Measurements from ENCODE around the gene NPTX1.

The NPTX1 gene

GRCh38 chr17:80427366-80428282 is 48.8 kb downstream of the NPTX1 start:
- DNase-seq (ENCODE audit: low spot score): no peak
- no peak for TF ChIP-seq CTCF (IDR thresholded peaks at IDR 0.05; ENCODE audit: extremely low read depth, missing control alignments)

- peak; percentile 94 for TF ChIP-seq CTCF (IDR thresholded peaks at IDR 0.05; ENCODE audit: extremely low read depth, missing control alignments)
- peak; percentile 95 for DNase-seq (ENCODE audit: low spot score)
These were observed 49.6 kb downstream of the NPTX1 start for GRCh38 chr17:80426671-80427326.

- no peak for TF ChIP-seq CTCF (IDR thresholded peaks at IDR 0.05; ENCODE audit: extremely low read depth, missing control alignments)
- DNase-seq (ENCODE audit: low spot score): no peak
These were observed 50.5 kb downstream of the NPTX1 start for GRCh38 chr17:80425835-80426426.

DNA sequence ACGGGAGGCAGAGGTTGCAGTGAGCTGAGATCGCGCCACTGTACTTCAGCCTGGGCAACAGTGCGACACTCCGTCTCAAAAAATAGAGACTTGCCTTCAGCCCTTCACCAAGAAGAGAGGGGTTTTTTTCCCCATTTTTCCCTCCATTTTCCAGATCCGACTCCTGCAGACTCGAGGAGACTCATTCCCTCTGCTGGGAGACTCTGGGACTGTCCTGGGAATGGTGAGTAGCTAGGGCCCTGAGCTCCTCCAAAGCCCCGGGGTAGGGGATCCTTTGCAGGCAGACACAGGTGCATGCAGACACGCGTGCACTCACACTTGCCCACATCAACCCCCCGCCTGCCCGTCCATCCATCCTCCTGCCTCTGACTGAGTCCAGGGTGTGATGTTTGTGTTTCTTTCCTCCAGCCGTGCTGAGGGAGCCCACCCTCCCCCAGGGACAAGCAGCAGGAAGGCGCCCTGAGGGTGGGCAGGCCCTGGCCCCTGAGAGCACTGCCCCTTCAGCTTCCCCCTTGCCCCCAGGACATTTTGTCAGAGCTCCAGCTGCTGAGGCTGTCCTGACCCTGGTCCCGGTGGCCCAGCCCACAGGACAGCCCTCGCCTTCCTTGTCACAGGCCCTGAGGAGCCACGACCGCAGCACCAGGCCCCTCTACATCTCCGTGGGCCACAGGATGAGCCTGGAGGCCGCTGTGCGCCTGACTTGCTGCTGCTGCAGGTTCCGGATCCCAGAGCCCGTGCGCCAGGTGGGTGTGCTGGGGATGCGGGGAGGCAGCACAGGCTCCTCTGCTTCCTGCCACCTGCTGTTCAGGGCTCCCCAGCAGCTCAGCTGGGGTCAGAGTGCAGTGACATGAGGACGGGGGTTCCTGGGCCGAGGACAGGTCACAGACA is 51.3 kb downstream of the NPTX1 start:
- DNase-seq (ENCODE audit: low spot score): no peak
- TF ChIP-seq CTCF (IDR thresholded peaks at IDR 0.05; ENCODE audit: extremely low read depth, missing control alignments): no peak

DNA sequence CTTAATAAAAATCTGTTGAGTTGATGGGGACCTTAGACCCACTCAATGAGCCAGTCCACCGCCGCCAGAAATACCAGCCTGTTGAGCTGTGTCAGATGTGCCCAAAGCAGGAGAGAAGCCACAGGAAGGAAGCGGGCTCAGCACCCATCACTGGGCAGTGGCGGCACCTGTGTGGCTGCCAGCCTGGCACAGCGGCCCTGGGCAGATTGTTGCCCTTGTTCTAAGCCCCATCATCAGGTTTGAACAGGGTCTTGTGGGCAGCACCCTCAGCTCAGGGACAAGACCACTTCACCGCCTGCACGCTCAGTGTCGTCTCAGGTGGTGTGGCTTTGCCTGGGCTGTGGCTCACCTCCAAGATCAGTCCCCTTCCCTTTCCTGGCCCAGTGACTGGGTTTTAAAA is 52.1 kb downstream of the NPTX1 start:
- no peak for DNase-seq (ENCODE audit: low spot score)
- TF ChIP-seq CTCF (IDR thresholded peaks at IDR 0.05; ENCODE audit: extremely low read depth, missing control alignments): no peak

GRCh38 chr17:80423536-80424225 is 52.7 kb downstream of the NPTX1 start:
- no peak for DNase-seq (ENCODE audit: low spot score)
- no peak for TF ChIP-seq CTCF (IDR thresholded peaks at IDR 0.05; ENCODE audit: extremely low read depth, missing control alignments)

Measured in GM20000 (cell line).